CD4-positive, alpha-beta T cell treated with Interleukin-4 for 4 hours (primary cell): ENCODE measurements around the gene ERH.

ENCODE experiments used
- DNase-seq: peaks from one replicate; pipeline ENCODE4 v3.0.0-alpha.2; 2020

The ERH gene

DNA sequence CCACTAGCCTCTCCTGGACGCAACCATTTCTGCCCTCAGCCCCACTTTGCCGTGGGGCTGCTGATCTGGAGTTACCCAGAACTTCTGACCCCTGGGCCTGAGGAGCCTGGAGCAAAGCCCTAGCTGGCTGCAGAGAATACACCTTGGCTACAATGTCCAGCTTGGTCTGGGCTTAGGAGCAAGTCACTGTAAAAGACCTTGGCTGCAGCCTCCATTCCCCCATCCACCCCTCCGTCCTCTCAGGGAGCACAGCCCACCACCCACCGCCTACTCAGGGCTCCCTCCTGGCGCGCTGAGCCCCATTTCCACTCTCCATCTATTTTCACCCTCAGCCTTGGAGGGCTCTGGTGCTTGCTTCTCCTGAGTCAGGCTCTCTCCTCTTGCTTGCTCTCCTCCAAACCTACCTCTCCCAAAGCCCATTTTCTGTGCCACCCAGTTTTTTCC is 42.9 kb downstream of the ERH start:
- no peak for DNase-seq

GRCh38 chr14:69354383-69355153 is 43.5 kb downstream of the ERH start:
- peak; percentile 69 for DNase-seq

DNA sequence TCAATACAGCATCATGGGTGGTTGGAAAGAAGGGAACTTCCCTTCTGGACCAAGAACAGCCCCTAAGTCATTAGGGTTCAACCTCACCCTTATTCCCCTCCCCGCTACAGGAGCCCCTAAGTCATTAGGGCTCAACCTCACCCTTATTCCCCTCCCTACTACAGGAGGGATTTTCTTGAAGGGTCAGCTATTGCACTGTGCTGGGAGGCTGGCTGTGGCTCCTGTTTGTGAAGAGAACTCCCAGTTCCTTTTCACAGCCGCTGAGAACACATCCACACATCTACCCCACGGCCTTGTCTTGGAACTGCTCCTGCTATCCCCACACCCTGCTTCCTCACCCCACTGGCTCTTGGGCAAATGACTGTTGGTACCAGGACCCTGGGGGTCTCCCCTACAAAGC is 44.9 kb downstream of the ERH start:
- no peak for DNase-seq

DNA sequence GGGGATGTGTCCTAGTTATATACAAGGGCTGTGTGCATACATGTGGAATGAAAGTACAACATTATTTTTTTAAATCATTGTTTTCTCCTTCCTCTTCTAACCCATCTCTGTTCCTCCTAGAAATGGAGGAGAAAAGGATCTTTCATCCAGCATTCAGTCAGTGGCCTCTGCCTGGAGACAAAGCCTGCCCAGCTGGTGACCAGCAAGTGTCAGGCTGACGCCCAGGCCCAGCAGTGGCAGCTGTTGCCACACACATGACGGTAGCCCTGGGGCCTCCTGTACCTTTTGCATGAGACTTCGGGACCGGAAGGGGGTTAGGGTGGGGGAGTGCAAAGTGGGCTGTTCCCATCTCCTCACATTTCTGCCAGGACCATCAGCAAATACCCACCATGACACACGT is 46.2 kb downstream of the ERH start:
- DNase-seq = no peak

GRCh38 chr14:69351385-69351784 is 46.7 kb downstream of the ERH start:
- no peak for DNase-seq

DNA sequence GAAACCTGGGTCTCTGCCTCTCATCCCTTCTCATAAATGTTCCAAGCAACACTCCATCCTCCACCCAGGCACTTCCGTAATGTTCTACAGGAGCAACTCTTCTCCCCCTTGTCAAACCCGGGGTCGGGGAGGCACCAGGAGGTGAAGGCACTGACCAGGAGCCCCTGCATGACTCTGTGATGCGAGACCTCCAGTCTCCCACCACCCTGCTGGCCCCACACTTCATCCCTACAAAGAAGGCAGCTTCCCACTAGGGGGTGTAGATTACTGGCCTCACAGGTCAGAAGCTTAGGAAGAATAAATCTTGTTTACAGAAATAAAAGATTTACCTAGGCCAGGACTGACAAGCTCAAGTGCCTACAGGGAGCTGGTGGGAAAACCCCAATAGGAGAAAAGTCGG is 47.2 kb downstream of the ERH start:
- DNase-seq = no peak

GRCh38 chr14:69349091-69349777 is 48.9 kb downstream of the ERH start:
- DNase-seq = no peak

DNA sequence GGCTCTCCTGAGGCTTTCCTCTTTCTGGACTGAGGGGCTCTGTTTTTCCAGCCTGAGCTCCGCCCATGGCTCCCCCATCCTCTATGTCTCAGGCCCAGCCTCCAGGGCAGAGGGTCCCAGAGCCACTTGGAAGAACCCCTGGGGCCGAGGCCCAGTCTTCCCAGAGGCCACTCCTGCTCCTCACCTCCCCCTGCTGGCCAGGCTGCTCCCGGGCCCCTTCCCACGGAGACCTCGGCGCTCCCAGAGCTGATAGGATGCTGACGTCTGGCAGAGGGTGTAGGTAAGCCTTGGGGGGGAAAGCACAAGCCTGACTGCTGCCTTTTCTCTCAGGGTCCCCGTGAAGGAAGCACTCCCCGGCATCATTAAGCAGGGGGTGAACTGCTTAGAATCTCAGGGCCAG is 51.4 kb downstream of the ERH start:
- no peak for DNase-seq

DNA sequence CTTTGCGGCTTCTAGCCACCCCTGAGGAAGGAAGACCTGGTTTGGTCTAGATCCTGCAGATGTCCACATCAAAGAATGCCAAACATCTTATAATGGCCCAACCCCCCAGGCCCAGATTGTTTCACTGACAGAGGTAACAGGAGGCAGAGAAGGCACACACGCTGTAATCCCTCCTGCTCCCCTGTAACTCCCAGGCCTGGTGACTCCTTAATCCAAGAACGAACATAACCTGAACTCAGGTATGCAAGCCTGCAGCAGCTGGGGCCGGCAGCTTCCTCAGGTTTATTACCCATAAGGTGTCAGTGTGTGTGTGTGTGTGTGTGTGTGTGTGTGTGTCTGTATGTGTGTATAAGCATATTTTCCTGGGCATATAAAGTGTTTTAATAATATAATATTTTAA is 52.7 kb downstream of the ERH start:
- no peak for DNase-seq

DNA sequence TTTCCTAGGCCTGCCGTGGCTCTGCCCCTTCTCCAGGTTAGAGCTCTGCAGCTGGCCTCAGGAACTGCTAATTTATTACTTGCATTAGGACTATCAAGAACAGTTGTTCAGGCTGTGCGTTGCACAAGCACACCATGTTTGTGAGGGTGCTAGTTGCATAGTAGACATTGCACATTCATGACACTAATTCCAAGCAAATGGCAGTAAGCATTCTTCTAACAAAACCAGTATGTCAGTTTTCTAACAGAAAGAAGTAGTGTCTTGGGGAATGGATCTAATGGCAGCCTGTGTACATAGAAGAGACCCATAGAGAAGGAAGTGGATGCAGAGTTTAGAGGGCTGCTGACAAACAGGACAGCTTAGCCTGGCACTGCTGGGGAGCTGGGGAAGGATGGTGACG is 53.9 kb downstream of the ERH start:
- DNase-seq = no peak

DNA sequence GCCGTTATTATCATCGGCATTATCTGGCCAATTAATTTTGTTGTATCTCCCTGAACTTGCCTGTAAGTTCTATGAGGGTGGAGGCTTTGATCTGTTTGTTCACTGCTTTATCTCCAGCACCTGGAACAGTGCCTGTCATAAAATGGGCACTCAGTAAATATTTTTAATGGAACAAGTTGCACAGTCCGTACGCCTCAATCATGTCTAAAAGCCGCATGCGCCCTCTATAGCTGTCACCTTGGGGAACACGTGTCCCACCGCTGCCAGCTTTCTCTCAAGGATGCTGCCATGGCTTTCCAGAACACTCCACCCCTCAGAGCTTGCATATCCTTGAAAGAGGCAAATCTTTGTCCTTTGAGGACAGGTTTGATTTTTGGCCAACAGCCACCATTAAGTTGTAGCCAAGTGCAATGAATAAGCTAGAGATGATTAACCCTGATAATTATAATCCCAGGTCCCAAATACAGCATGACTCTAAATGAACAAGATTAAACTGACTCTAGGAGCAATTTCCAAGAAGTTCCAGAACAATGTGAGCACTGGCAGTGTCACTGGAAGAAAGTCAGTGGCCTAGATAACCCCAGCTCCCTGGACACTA is 55.1 kb downstream of the ERH start:
- DNase-seq = no peak

- DNase-seq = no peak
These were observed 58.7 kb downstream of the ERH start for GRCh38 chr14:69339426-69339825.

- no peak for DNase-seq
These were observed 60.1 kb downstream of the ERH start for GRCh38 chr14:69337984-69338383.

DNA sequence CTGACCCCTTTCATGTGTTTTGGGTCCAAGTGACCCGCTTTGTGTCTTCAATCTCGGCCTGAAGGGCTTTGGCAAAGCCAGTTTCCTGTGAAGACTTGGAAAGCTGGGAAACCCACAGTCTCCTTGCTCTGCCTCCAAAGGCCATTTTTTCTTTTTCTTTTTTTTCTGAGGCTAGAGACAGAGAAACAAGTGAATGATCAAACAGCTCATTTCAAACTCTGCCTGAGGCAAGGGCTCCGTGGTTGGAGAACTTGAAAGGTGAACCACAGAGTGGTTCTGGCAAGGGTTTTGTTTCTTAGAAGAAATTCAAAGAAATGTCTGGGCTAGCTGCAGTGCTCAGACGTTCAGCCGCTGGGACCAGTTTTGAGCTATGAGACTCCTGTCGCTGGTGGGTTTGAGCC is 62.7 kb downstream of the ERH start:
- DNase-seq = no peak

GRCh38 chr14:69334576-69334975 is 63.5 kb downstream of the ERH start:
- DNase-seq = no peak

GRCh38 chr14:69333791-69334337 is 64.2 kb downstream of the ERH start:
- DNase-seq = no peak

DNA sequence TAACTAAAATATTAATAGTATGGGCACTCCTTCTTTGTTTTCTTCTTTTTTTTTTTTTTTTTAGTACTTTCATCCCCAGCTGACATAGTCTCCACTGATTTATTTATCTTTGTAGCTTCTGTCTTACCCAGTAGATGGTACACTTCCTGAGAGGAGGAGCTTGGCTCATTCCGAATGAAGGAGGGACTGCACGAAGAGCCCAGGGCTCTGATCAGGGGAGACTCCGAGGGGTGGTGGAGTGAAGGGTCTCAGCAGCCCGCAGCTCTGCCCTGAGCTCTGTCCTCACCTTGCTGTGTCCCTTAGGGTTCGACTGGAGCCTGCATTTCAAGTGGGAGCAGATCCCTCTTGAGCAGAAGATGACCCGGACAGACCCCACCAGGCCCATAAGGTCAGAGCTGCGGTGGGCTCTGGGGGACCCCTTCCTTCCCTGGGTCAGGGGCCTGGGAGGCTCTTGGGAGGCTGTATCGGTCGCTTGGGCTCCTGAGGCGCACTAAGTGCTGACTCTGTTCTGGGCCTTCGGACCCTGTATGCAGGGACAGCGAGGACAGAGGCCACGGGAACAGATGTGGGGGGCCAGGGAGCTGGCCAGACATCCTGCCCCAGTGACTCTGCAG is 65.2 kb downstream of the ERH start:
- no peak for DNase-seq

- DNase-seq = no peak
These were observed 66.9 kb downstream of the ERH start for GRCh38 chr14:69331206-69331605.
